ENCODE measurements around the gene KCNT2.

KCNT2 gene

DNA sequence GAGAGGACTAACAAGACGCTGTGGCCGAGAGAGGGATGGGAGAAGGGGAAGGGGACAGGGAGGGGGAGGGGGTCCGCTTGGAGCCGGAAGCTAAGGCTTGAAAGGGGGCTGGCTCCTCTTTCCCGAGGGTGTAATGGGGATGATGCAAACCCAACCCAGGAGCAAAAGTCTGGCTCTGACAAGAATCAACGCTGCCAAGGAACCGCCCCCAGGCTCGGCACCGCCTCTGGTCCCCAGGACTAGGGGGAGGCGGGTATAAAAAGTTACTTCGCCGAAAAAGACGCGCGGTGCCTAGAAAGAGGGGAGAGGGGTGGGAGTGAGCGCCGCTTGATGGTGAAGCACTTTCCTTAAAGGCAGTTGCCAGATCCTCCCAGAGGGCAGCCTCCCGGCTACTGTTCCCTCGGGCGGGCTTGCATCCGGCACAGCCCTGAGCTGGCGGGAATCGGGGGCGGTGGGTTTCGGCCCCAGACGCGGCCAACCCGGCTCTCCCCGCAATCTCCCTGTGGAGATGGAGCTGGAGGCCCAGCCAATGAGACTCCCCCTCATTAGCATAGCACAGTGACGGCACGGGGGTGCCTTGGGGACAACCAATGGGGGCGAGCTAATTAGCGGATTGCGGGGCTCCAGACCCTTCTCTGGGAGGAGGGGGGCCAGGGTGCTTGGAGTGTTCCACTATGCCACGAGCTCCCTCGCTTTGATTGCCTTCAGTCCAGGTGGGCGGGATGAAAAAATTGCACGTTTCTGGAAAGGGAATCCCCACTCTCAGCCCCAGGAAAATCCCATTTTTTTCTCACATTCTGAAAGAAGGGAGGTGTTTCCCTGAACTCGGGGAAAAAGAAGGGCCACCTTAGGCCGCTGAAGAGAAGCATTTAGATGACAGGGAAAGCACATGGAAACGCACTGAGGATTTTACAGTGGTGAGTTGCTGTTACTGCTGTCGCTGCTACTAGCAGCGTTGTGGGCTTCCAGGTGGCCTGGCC is at the start of gene KCNT2:
Gene KCNT2 (minus strand): TSS at position 51 of the 980 bp plus-strand sequence. CDS start 131 bp downstream, outside the sequence.
- Histone ChIP-seq H3K4me3 (ENCODE audit: low read length) (no peak within 1 kb of the TSS), H3K27ac (ENCODE audit: low read depth, low read length) (no peak within 1 kb of the TSS), H3F3A (ENCODE audit: control insufficient read depth, insufficient read depth) (no peaks in the 10 kb centered on the region), H3K4me1 (ENCODE audit: control insufficient read depth, low read length) (no peaks in the 10 kb centered on the region), H3K36me3 (ENCODE audit: control insufficient read depth, low read length) (no peaks in the 10 kb centered on the region), H3K9me3 (ENCODE audit: control insufficient read depth, insufficient read depth, low read length) (no peaks in the 10 kb centered on the region), H3K27me3 (ENCODE audit: control insufficient read depth, low read length) (no peaks in the 10 kb centered on the region), H4K20me1 (ENCODE audit: control insufficient read depth, insufficient read depth, low read depth, low read length) (no peaks in the 10 kb centered on the region), H3K4me2 (ENCODE audit: low read length) (no peak within 1 kb of the TSS), H3K79me2 (ENCODE audit: control insufficient read depth, low read length) (no peaks in the 10 kb centered on the region), H3K9me2 (replicated peaks; ENCODE audit: control insufficient read depth, low read length) (no peaks in the 10 kb centered on the region)
- no peak for TF ChIP-seq EZH2phosphoT487 (IDR thresholded peaks at IDR 0.05; ENCODE audit: borderline replicate concordance, low read length)
- TF ChIP-seq, protein P1, sequence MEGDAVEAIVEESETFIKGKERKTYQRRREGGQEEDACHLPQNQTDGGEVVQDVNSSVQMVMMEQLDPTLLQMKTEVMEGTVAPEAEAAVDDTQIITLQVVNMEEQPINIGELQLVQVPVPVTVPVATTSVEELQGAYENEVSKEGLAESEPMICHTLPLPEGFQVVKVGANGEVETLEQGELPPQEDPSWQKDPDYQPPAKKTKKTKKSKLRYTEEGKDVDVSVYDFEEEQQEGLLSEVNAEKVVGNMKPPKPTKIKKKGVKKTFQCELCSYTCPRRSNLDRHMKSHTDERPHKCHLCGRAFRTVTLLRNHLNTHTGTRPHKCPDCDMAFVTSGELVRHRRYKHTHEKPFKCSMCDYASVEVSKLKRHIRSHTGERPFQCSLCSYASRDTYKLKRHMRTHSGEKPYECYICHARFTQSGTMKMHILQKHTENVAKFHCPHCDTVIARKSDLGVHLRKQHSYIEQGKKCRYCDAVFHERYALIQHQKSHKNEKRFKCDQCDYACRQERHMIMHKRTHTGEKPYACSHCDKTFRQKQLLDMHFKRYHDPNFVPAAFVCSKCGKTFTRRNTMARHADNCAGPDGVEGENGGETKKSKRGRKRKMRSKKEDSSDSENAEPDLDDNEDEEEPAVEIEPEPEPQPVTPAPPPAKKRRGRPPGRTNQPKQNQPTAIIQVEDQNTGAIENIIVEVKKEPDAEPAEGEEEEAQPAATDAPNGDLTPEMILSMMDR (IDR thresholded peaks at IDR 0.05; ENCODE audit: low read depth, low read length, poor library complexity, severe bottlenecking), result no peak

DNA sequence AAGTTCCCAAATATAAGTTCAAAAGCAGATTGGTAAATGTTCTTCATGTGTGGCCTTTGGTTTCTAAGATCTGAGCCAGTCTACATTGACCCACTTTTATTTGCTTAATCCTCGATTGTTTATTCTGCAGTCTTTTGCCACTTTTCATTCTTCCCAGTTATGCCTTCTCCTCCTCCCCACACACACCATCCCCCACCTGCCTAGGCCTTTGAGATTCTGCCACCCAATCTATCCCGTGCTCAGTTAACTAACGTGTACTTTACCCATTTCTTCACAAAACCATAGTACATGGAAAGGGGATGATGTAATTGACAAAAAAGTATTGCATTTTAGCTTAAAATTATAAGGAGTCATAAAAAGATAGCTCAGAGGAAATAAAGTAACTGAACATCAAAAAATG is 47.3 kb upstream of the KCNT2 start:
- Histone ChIP-seq H3K9me2 (replicated peaks; ENCODE audit: control insufficient read depth, low read length) (no peaks in the 10 kb centered on the region), H3K4me3 (ENCODE audit: low read length) (no peak overlapping the region), H3K4me2 (ENCODE audit: low read length) (no peak overlapping the region), H3K27me3 (ENCODE audit: control insufficient read depth, low read length) (no peaks in the 10 kb centered on the region), H3K4me1 (ENCODE audit: control insufficient read depth, low read length) (no peaks in the 10 kb centered on the region), H4K20me1 (ENCODE audit: control insufficient read depth, insufficient read depth, low read depth, low read length) (no peaks in the 10 kb centered on the region), H3K36me3 (ENCODE audit: control insufficient read depth, low read length) (no peaks in the 10 kb centered on the region), H3K27ac (ENCODE audit: low read depth, low read length) (no peak overlapping the region), H3K79me2 (ENCODE audit: control insufficient read depth, low read length) (no peaks in the 10 kb centered on the region), H3F3A (ENCODE audit: control insufficient read depth, insufficient read depth) (no peaks in the 10 kb centered on the region), H3K9me3 (ENCODE audit: control insufficient read depth, insufficient read depth, low read length) (no peaks in the 10 kb centered on the region)
- TF ChIP-seq, protein P1 (IDR thresholded peaks at IDR 0.05; ENCODE audit: low read depth, low read length, poor library complexity, severe bottlenecking), result no peak
- TF ChIP-seq EZH2phosphoT487 (IDR thresholded peaks at IDR 0.05; ENCODE audit: borderline replicate concordance, low read length), result no peak

DNA sequence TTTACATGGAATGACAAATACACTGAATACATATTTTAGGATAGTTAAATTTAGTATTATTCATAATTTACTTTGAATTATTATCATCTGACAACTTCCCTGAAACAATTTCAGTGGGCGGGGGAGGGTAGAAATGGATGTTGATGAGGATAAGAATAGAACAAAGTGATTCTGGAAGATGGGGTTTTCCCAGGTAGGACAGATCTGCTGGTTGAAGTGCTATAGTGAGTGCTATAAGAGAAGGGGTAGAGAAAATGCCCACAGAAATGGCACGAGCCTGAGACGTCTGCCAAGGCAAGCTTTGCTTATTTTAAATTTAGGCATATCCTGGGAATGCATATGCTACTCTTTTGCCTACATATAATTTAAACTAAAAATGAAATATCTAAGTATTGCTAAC is 46.8 kb upstream of the KCNT2 start:
- Histone ChIP-seq H4K20me1 (ENCODE audit: control insufficient read depth, insufficient read depth, low read depth, low read length) (no peaks in the 10 kb centered on the region), H3K27ac (ENCODE audit: low read depth, low read length) (no peak overlapping the region), H3K4me3 (ENCODE audit: low read length) (no peak overlapping the region), H3K4me1 (ENCODE audit: control insufficient read depth, low read length) (no peaks in the 10 kb centered on the region), H3K79me2 (ENCODE audit: control insufficient read depth, low read length) (no peaks in the 10 kb centered on the region), H3K9me3 (ENCODE audit: control insufficient read depth, insufficient read depth, low read length) (no peaks in the 10 kb centered on the region), H3K4me2 (ENCODE audit: low read length) (no peak overlapping the region), H3K36me3 (ENCODE audit: control insufficient read depth, low read length) (no peaks in the 10 kb centered on the region), H3K27me3 (ENCODE audit: control insufficient read depth, low read length) (no peaks in the 10 kb centered on the region), H3F3A (ENCODE audit: control insufficient read depth, insufficient read depth) (no peaks in the 10 kb centered on the region), H3K9me2 (replicated peaks; ENCODE audit: control insufficient read depth, low read length) (no peaks in the 10 kb centered on the region)
- no peak for TF ChIP-seq EZH2phosphoT487 (IDR thresholded peaks at IDR 0.05; ENCODE audit: borderline replicate concordance, low read length)
- TF ChIP-seq, protein P1 (IDR thresholded peaks at IDR 0.05; ENCODE audit: low read depth, low read length, poor library complexity, severe bottlenecking), result no peak

All from DOHH2 (cell line).